ENCODE results near the gene SCNN1A.
A peak's percentile ranks its signal among the peaks of the same experiment; 100 is the strongest.

SCNN1A gene

GRCh38 chr12:6368906-6369525 is 6.3 kb downstream of the SCNN1A start:
- no peak for DNase-seq (ENCODE audit: low spot score)

DNA sequence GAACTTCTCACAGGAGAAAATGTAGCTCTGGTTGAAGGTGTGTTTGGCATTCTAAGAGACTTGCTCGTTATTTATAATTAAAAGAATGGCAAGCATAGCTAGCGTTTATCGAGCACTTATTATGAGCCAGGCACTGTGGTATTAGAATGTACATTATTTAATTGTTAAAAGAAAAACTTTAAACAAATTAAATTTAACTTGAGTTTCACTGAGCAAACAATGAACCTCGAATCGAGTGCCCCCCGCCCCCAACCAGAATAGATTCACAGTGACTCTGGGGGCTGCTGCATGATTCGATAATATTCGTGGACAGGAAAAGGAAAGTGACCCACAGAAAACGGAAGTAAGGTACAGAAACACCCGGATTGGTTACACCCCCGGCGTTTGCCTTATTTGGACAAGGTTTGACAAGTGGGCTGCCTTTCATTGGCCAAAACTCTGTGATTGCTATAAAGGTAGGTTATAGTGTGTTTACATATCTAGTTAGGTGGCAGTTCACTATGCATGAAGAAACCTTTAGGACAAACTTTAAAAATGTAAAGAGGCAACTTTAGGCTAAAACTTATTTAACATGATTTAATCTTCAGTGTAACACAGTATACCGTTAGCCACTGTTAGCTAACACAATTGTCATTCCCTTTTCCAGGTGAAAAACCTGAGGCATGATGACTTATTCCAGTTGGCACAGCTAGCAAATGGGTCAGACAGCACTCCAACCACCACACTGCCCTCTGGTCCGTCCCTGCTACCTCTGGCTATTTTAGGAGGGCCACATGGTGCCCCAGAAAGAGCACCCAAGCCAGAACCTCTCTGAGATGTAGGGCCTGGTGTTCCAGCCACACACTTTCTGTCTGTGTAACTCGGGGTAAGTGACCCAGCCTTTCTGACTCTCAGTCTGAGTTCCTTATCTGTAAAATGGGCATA is 7.1 kb downstream of the SCNN1A start:
- no peak for DNase-seq (ENCODE audit: low spot score)

DNA sequence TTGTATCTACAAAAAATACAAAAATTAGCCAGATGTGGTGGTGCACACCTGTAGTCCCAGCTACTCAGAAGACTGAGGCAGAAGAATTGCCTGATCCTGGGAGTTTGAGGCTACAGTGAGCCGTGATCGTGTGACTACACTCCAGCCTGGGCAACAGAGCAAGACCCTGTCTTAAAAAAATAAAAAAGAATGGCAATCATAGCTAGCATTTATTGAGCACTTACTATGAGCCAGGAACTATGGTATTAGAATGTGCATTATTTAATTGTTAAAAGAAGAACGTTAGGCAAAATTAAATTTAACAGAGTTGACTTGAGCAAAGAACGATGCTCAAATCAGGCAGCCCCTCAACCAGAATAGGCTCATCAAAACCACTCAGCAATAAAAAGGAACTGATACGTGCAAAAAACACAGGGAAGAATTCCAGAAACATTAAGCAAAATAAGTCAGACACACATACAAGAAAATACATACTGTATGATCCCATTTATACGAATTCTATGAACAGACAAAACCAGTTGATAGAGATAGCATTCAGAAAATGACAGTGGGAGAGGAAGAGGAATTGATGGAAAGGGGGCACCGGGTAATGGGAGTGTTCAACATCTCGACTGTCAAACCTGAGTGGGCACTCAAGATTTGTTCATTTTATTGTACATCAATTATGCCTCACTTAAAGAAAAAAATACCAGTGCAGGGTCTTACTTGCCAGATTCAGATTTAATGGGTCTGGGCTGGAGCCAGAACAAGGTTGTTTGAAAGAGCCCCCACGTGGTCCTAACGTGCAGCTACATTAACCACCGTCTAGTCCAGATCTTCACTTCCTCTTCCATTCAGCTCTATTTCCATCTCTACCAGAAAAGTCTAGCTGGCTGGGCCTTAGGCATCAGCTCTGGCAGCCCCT is 8.0 kb downstream of the SCNN1A start:
- no peak for DNase-seq (ENCODE audit: low spot score)

- DNase-seq (ENCODE audit: low spot score) = no peak
Measured at GRCh38 chr12:6364044-6364374, 11.4 kb downstream of the SCNN1A start.

- peak; percentile 95 for DNase-seq (ENCODE audit: low spot score)
Measured at GRCh38 chr12:6363330-6364043, 11.9 kb downstream of the SCNN1A start.

DNA sequence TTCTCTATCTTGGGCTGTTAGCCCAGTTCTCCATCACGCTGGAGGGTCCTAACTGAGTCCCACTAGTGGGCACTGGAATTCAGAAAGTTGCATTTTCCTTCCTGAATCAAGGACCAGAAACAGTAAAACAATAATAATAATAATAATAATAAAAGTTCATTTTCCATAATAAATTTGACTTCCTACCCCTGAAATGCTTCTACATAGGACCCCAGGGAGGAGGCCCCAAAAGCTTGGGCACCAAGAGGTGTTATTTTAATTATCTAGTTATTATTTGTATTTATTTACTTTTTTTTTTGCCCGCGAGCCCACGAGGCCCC is 12.4 kb downstream of the SCNN1A start:
- DNase-seq (ENCODE audit: low spot score) = no peak

DNA sequence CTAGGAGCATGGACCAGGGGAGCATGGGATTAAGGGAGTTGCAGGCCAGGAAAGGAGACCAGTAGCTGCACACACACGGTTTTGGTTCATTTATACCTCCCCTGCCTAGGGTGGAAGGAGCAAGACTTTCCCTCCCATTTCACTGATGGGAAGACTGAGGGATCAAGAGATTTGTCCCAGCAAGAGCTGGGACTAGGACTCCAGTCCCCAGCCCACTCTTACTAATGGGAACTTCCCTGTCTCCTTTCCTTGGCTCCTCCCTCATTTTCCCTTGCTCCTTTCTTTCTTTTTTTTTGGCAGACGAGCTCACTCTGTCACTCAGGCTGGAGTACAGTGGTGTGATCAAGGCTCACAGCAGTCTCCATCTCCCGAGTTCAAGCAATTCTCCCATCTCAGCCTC is 13.0 kb downstream of the SCNN1A start:
- DNase-seq (ENCODE audit: low spot score) = no peak

GRCh38 chr12:6361834-6362233 is 13.5 kb downstream of the SCNN1A start:
- no peak for DNase-seq (ENCODE audit: low spot score)

DNA sequence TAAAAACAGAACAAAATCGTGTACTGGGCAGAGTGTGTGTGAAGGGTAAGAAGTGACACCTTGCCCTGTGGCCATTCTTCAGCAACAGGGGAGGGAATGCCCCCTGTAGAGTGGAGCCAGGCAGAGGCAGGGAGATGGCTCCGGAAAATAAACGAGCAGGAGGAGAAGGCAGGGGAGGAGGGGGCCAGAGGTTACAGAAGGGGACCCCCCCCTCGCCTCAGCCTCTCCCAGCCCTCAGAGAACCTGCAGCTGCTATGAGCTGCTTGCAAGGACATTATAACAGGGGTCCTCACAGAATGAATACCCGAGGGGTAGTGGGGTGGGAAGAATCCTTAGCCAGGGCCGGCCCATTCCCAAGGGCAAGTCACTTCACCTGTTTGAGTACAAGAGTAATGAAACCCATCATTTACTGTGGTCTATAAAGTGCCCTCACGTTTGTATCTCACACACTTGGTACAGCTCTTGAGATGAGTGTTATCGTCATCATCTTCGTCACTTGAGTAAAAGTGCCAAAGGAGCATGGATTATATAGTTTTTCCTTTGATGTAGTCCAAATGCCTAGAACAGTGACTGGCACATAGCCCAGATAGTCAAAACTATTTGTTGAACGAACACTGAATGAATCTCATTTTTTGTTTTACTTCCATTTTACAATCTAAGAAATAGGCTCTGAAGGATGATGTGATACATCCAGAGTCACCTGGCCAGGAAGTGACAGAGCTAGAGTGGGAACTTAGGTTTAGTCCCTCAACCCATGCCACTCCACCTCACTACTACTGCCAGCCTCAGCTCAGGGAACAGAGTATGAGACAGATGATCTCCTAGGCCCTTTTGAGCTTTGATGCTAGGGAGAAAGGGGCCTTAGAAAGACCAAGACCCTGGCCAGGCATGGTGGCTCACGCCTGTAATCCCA is 14.5 kb downstream of the SCNN1A start:
- no peak for DNase-seq (ENCODE audit: low spot score)

DNA sequence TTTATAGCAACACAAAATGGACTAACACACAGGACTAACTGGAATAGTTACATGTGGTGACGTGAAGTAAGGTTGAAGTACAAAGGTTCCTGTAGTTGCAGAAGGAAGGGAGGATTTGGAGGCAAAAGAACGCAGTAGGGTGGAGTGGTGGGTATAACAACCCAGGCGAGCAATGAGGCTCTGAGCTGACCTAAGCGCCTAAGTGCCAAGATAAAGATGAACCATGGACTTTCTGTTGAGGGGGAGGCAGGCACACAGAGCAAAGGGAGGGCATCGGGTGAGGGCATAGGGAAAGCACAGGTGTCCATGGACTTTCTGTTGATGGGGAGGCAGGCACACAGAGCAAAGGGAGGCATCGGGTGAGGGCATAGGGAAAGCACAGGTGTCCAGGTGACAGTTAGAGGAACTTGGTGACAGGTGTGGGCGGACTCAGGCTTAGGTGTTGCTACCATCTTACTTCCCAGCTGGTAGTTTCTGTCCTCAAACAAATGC is 15.2 kb downstream of the SCNN1A start:
- DNase-seq (ENCODE audit: low spot score) = no peak

GRCh38 chr12:6358881-6359280 is 16.5 kb downstream of the SCNN1A start:
- no peak for DNase-seq (ENCODE audit: low spot score)

- no peak for DNase-seq (ENCODE audit: low spot score)
Measured at GRCh38 chr12:6356374-6356820, 19.0 kb downstream of the SCNN1A start.

DNA sequence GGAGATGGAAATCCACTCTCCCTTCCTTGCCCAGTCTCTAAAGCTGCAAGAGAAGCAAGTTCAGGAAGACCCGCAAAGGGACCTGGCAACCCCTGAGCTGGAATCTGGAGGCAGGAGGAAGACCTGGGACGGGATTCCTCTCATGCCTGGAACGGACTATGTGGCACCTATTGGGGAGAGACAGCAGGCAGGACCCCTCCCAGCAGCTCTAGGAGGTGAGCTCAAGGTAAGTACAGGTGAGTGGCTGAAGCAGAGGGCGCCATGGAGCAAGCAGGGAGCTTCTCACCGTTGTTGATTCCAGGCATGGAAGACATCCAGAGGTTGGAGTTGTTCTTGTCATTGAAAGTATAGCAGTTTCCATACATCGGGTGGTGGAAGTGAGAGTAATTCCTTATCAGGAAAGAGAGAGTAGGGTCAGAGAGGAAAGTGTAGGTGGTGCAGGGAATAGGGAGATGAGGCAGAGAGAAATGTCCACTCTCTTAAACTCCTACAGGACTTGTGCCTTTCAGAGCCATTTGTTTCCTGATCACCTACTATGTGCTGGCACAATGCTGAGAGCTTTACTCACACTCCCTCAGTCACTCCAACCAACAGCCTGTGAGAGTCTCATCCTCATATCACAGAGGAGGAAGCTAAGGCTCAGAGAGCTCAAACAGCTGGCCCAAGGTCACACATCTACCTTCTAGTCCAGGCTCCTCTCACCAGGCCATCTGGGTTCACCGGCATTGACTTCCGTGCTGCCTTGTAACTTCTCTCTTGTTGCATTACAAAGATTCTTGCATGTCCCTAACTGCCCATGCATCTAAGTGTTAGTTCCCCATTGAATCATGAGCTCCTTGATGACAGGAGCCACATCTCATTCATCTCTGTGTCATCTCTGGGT is 19.6 kb downstream of the SCNN1A start:
- DNase-seq (ENCODE audit: low spot score) = no peak

- DNase-seq (ENCODE audit: low spot score) = no peak
Measured at GRCh38 chr12:6354495-6355393, 20.6 kb downstream of the SCNN1A start.

DNA sequence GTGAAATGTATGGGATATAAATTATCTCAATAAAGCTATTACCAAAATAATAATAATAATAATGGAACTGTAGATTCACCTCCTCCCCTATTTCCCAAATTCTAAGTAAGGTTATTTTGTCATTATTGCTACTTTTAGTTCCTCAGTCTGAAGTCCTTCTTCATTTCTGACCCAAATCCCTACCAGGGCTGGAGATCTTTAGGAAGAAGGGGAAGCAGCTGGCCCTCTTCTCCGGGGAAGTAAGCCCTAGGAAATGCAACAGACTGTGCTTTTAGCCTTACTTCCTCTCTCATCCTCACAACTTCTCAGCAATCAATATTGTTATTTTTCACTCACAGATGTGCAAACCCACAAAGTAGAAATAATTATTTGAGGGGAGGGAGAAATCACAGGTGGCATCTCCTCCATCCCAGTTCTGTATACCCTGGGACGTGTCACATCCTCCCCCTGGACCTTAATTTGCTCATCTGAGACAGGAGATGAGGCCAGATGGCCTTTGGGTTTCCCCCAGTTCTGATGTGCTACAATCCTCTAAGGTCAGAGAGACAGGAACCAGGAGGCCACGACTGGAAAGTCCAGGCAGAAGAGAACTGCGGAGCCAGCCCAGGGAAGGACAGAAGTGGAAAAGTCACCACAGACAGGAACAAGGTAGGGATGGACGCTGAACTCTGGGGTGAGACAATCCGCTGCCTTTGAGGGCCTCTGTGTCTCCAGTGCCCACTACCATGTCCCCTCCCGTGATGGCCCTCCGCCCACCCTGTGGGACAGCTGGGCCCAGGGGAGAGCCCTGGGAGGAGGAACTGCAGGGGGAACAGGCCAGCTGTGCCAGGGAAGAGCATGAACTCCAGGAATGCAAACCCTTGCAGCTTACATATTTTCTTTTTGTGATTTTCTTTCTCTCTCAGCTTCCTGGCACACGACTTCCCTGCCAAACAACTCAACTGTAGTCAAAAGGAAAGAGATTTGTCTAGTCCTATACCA is 22.9 kb downstream of the SCNN1A start:
- no peak for DNase-seq (ENCODE audit: low spot score)

DNA sequence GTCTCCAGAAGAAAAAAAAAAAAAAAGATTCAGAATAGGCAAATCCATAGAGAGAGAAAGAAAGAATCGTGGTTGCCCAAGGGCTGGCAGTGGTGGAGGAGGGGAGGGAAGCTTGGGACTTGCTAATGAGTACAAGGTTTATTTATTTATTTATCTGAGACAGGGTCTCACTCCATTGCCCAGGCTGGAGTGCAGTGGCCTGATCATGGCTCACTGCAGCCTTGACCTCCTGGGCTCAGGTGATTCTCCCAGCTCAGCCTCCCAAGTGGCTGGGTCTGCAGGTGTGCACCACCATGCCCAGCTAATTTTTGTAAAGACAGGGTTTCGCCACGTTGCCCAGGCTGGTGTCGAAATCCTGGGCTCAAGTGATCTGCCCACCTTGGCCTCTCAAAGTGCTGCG is 23.7 kb downstream of the SCNN1A start:
- DNase-seq (ENCODE audit: low spot score) = no peak
